ENCODE measurements around the gene SARDH.

SARDH gene

GRCh38 chr9:133701321-133701980 lies 36.7 kb downstream of the SARDH start:
- Histone ChIP-seq H3K9me2 (ENCODE audit: low read depth, low read length) (no peaks in the 10 kb centered on the region), H3F3A (ENCODE audit: insufficient read depth, low read length) (no peaks in the 10 kb centered on the region), H3K9me3 (ENCODE audit: low read length) (no peaks in the 10 kb centered on the region), H3K4me3 (ENCODE audit: low read depth, low read length, poor library complexity, severe bottlenecking) (no peak overlapping the region), H3K4me2 (ENCODE audit: low read length) (no peak overlapping the region), H2AFZ (ENCODE audit: low read length) (no peak overlapping the region), H3K4me1 (ENCODE audit: insufficient read depth, low read length, severe bottlenecking) (no peaks in the 10 kb centered on the region), H4K20me1 (ENCODE audit: insufficient read depth, low read length) (no peaks in the 10 kb centered on the region), H3K79me2 (ENCODE audit: insufficient read depth, low read length) (no peaks in the 10 kb centered on the region), H3K27ac (ENCODE audit: low read depth, low read length, poor library complexity, severe bottlenecking) (no peak overlapping the region), H3K9ac (ENCODE audit: low read length) (no peak overlapping the region), H3K36me3 (ENCODE audit: insufficient read depth, low read length) (no peaks in the 10 kb centered on the region), H3K27me3 (ENCODE audit: insufficient read depth, low read length) (peaks cover 9% of the 10 kb centered on the region; the same call in 1 of the 2 replicates)
- TF ChIP-seq CTCF (IDR thresholded peaks at IDR 0.05; ENCODE audit: low read length) (no peak), EZH2 (IDR thresholded peaks at IDR 0.05; ENCODE audit: borderline replicate concordance, low read length) (no peak)

- no peaks in the 10 kb centered on the region for H3K79me2 ChIP-seq (ENCODE audit: insufficient read depth, low read length)
- no peak overlapping the region for H3K4me3 ChIP-seq (ENCODE audit: low read depth, low read length, poor library complexity, severe bottlenecking)
- H3K9ac ChIP-seq (ENCODE audit: low read length): no peak overlapping the region
- H3K36me3 ChIP-seq (ENCODE audit: insufficient read depth, low read length): no peaks in the 10 kb centered on the region
- H3K27me3 ChIP-seq (ENCODE audit: insufficient read depth, low read length): peaks cover 9% of the 10 kb centered on the region; the same call in 1 of the 2 replicates
- no peaks in the 10 kb centered on the region for H3K9me2 ChIP-seq (ENCODE audit: low read depth, low read length)
- no peaks in the 10 kb centered on the region for H3K4me1 ChIP-seq (ENCODE audit: insufficient read depth, low read length, severe bottlenecking)
- no peak overlapping the region for H3K4me2 ChIP-seq (ENCODE audit: low read length)
- H3K9me3 ChIP-seq (ENCODE audit: low read length): no peaks in the 10 kb centered on the region
- H3K27ac ChIP-seq (ENCODE audit: low read depth, low read length, poor library complexity, severe bottlenecking): no peak overlapping the region
- no peaks in the 10 kb centered on the region for H4K20me1 ChIP-seq (ENCODE audit: insufficient read depth, low read length)
- no peaks in the 10 kb centered on the region for H3F3A ChIP-seq (ENCODE audit: insufficient read depth, low read length)
- TF ChIP-seq CTCF (IDR thresholded peaks at IDR 0.05; ENCODE audit: low read length) (no peak), EZH2 (IDR thresholded peaks at IDR 0.05; ENCODE audit: borderline replicate concordance, low read length) (no peak)
- no peak overlapping the region for H2AFZ ChIP-seq (ENCODE audit: low read length)
Observed at GRCh38 chr9:133700819-133701320, 37.3 kb downstream of the SARDH start.

- Histone ChIP-seq H3K36me3 (ENCODE audit: insufficient read depth, low read length) (no peaks in the 10 kb centered on the region), H4K20me1 (ENCODE audit: insufficient read depth, low read length) (no peaks in the 10 kb centered on the region), H3K9ac (ENCODE audit: low read length) (no peak overlapping the region), H3K79me2 (ENCODE audit: insufficient read depth, low read length) (no peaks in the 10 kb centered on the region), H3F3A (ENCODE audit: insufficient read depth, low read length) (no peaks in the 10 kb centered on the region), H3K4me3 (ENCODE audit: low read depth, low read length, poor library complexity, severe bottlenecking) (no peak overlapping the region), H3K9me3 (ENCODE audit: low read length) (no peaks in the 10 kb centered on the region), H2AFZ (ENCODE audit: low read length) (no peak overlapping the region), H3K9me2 (ENCODE audit: low read depth, low read length) (no peaks in the 10 kb centered on the region), H3K27me3 (ENCODE audit: insufficient read depth, low read length) (peaks cover 13% of the 10 kb centered on the region; the same call in 1 of the 2 replicates), H3K4me2 (ENCODE audit: low read length) (no peak overlapping the region), H3K4me1 (ENCODE audit: insufficient read depth, low read length, severe bottlenecking) (no peaks in the 10 kb centered on the region), H3K27ac (ENCODE audit: low read depth, low read length, poor library complexity, severe bottlenecking) (no peak overlapping the region)
- TF ChIP-seq EZH2 (IDR thresholded peaks at IDR 0.05; ENCODE audit: borderline replicate concordance, low read length): no peak
Observed at GRCh38 chr9:133699546-133699945, 38.6 kb downstream of the SARDH start.

- Histone ChIP-seq H3K9me3 (ENCODE audit: low read length) (no peaks in the 10 kb centered on the region), H3K9me2 (ENCODE audit: low read depth, low read length) (no peaks in the 10 kb centered on the region)
Observed at GRCh38 chr9:133696071-133696472, 42.1 kb downstream of the SARDH start.

More at GRCh38 chr9:133696071-133696472, 42.1 kb downstream of the SARDH start:
- peaks cover 17% of the 10 kb centered on the region; the same call in 1 of the 2 replicates for H3K27me3 ChIP-seq (ENCODE audit: insufficient read depth, low read length)
- no peaks in the 10 kb centered on the region for H3K36me3 ChIP-seq (ENCODE audit: insufficient read depth, low read length)
- H3K4me1 ChIP-seq (ENCODE audit: insufficient read depth, low read length, severe bottlenecking): no peaks in the 10 kb centered on the region
- H3K4me2 ChIP-seq (ENCODE audit: low read length): no peak overlapping the region
- TF ChIP-seq CTCF (IDR thresholded peaks at IDR 0.05; ENCODE audit: low read length) (no peak), EZH2 (IDR thresholded peaks at IDR 0.05; ENCODE audit: borderline replicate concordance, low read length) (no peak)
- no peak overlapping the region for H2AFZ ChIP-seq (ENCODE audit: low read length)
- H3F3A ChIP-seq (ENCODE audit: insufficient read depth, low read length): no peaks in the 10 kb centered on the region
- H3K27ac ChIP-seq (ENCODE audit: low read depth, low read length, poor library complexity, severe bottlenecking): no peak overlapping the region
- H3K79me2 ChIP-seq (ENCODE audit: insufficient read depth, low read length): no peaks in the 10 kb centered on the region
- H3K4me3 ChIP-seq (ENCODE audit: low read depth, low read length, poor library complexity, severe bottlenecking): no peak overlapping the region
- no peak overlapping the region for H3K9ac ChIP-seq (ENCODE audit: low read length)
- no peaks in the 10 kb centered on the region for H4K20me1 ChIP-seq (ENCODE audit: insufficient read depth, low read length)
